Measurements from ENCODE around the gene FILIP1. TPM values are rescaled to one million over a fixed set of nuclear protein-coding genes. Genes with fewer than 3 reads are reported as not detected.

The FILIP1 gene
- total and polyA plus RNA-seq, 10 of the 15 experiments (the other 5 are each of a cell fraction or from before 2014, with no cell fraction given) = 0.23 to 2.0 (median 0.44) TPM

DNA sequence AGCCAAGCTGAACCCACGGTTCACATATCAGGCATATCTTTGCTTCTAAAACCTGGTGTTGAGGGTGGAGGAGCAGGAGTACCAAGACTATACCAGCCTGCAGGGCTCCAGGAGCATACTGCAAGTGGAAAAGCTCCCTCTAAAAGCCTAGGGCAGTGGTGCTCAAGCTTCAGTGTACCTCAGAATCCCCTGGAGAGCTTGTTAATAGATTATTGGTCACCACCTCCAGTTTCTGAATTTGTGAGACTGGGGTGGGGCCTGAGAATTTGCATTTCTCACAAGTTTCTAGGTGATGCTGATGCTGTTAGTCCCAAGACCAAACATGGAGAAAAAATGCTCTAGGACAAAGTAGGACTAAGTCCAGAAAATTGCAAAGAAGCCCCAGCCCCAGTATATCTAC is 65.4 kb downstream of the FILIP1 start (continued):
- TF ChIP-seq, protein P1, sequence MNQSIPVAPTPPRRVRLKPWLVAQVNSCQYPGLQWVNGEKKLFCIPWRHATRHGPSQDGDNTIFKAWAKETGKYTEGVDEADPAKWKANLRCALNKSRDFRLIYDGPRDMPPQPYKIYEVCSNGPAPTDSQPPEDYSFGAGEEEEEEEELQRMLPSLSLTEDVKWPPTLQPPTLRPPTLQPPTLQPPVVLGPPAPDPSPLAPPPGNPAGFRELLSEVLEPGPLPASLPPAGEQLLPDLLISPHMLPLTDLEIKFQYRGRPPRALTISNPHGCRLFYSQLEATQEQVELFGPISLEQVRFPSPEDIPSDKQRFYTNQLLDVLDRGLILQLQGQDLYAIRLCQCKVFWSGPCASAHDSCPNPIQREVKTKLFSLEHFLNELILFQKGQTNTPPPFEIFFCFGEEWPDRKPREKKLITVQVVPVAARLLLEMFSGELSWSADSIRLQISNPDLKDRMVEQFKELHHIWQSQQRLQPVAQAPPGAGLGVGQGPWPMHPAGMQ (IDR thresholded peaks at IDR 0.05; ENCODE audit: borderline replicate concordance) = no peak
- no peak for TF ChIP-seq NBN (IDR thresholded peaks at IDR 0.05)
- TF ChIP-seq, protein P2, sequence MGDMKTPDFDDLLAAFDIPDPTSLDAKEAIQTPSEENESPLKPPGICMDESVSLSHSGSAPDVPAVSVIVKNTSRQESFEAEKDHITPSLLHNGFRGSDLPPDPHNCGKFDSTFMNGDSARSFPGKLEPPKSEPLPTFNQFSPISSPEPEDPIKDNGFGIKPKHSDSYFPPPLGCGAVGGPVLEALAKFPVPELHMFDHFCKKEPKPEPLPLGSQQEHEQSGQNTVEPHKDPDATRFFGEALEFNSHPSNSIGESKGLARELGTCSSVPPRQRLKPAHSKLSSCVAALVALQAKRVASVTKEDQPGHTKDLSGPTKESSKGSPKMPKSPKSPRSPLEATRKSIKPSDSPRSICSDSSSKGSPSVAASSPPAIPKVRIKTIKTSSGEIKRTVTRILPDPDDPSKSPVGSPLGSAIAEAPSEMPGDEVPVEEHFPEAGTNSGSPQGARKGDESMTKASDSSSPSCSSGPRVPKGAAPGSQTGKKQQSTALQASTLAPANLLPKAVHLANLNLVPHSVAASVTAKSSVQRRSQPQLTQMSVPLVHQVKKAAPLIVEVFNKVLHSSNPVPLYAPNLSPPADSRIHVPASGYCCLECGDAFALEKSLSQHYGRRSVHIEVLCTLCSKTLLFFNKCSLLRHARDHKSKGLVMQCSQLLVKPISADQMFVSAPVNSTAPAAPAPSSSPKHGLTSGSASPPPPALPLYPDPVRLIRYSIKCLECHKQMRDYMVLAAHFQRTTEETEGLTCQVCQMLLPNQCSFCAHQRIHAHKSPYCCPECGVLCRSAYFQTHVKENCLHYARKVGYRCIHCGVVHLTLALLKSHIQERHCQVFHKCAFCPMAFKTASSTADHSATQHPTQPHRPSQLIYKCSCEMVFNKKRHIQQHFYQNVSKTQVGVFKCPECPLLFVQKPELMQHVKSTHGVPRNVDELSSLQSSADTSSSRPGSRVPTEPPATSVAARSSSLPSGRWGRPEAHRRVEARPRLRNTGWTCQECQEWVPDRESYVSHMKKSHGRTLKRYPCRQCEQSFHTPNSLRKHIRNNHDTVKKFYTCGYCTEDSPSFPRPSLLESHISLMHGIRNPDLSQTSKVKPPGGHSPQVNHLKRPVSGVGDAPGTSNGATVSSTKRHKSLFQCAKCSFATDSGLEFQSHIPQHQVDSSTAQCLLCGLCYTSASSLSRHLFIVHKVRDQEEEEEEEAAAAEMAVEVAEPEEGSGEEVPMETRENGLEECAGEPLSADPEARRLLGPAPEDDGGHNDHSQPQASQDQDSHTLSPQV (IDR thresholded peaks at IDR 0.05) = no peak
- no peak for TF ChIP-seq CREB1 (IDR thresholded peaks at IDR 0.05; ENCODE audit: low read depth)
- no peak for TF ChIP-seq MTA3 (IDR thresholded peaks at IDR 0.05; ENCODE audit: borderline replicate concordance, low read length)
- TF ChIP-seq, protein P3, sequence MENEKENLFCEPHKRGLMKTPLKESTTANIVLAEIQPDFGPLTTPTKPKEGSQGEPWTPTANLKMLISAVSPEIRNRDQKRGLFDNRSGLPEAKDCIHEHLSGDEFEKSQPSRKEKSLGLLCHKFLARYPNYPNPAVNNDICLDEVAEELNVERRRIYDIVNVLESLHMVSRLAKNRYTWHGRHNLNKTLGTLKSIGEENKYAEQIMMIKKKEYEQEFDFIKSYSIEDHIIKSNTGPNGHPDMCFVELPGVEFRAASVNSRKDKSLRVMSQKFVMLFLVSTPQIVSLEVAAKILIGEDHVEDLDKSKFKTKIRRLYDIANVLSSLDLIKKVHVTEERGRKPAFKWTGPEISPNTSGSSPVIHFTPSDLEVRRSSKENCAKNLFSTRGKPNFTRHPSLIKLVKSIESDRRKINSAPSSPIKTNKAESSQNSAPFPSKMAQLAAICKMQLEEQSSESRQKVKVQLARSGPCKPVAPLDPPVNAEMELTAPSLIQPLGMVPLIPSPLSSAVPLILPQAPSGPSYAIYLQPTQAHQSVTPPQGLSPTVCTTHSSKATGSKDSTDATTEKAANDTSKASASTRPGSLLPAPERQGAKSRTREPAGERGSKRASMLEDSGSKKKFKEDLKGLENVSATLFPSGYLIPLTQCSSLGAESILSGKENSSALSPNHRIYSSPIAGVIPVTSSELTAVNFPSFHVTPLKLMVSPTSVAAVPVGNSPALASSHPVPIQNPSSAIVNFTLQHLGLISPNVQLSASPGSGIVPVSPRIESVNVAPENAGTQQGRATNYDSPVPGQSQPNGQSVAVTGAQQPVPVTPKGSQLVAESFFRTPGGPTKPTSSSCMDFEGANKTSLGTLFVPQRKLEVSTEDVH (IDR thresholded peaks at IDR 0.05; ENCODE audit: low read depth, partially characterized antibody) = no peak

Data from GM12878 (cell line).